ENCODE measurements around the gene SNRNP40.
A peak's percentile ranks its signal among the peaks of the same experiment; 100 is the strongest.
"Not testable (repeated sequence)": the region's sequence is repeated elsewhere in the genome, so short reads cannot be mapped to it uniquely, and the experiment has no call there.

The SNRNP40 gene

DNA sequence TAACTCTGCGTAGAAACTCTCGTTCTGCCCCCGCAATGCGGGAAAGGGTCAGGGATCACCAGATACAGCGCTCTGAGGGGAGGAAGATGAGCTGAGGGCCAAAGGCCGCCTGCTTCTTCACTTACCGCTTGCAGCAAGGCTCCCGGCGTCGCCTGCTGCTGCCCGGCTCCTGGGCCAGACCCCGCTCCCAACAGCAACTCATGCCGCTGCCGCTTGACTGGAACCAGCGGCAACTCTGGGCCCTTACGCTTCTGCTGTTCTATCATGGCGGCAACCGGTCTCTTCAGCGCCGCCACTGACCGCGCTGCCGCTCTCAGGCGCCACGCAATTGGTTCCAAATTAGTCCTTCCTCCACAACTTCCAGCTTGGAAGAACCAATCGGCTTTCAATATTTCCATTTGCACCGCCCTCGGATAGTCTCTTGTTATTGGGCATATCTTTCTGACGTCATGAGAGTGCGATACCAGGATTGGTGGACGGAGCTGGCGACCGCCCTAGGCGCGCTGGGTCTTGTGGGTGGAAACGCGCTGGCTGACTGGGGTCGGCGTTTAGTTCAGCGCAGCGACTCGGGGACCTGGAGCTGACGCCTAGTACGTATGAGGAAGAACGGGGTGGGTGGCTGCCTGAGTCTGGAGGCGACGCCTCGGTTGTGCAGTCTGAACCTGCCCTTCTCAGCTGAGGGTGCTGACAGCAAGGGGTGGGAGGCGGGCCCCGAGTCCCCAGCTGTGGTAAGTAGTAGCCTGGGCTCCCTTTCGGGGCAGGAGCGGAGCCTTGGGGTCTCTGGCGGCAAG is at the start of gene SNRNP40, which contains the start of gene ZCCHC17:
Gene SNRNP40, minus strand, starts transcription at position 303 of the 791 bp plus-strand sequence. Its CDS starts 37 bp downstream, at position 266.
Gene ZCCHC17, plus strand, starts transcription at position 547 of the 791 bp plus-strand sequence. CDS start 13,067 bp downstream, outside the sequence.
- peak; percentile 91 for DNase-seq
- peak; percentile 98 for ATAC-seq

DNA sequence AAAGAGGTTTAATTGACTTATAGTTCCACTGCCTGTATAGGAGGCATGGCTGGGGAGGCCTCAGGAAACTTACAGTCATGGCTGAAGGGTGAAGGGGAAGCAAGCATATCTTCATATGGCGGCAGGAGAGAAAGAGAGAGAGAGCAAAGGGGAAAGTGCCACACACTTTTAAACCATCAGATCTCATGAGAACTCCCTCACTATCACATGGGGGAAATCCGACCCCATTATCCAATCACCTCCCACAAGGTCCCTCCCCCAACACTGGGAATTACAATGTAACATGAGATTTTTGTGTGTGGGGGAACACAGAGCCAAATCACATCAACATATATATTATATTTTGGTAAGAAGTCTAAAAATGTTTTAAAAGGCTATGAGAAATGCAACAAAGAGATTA is 49.0 kb upstream of the SNRNP40 start:
- no peak for ATAC-seq
- DNase-seq: no peak

DNA sequence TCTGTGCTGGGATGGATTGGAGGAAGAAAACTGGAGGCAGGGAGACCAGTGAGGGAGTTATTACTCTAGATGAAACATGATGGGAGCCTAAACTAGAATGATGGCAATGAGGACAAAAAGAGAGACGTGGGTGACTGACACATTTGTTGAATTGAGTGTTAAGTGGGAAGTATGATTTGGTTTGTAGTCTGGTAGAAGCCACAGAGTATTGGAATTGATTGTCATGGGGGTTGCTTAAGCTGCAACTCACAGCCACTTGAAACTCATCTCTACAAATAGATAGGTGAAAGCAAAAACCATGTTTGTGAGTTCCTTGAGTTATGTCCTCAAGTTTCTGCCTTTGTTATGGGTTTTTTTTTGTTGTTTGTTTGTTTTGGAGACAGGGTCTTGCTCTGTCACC is 47.9 kb upstream of the SNRNP40 start:
- DNase-seq: no peak
- ATAC-seq: no peak

DNA sequence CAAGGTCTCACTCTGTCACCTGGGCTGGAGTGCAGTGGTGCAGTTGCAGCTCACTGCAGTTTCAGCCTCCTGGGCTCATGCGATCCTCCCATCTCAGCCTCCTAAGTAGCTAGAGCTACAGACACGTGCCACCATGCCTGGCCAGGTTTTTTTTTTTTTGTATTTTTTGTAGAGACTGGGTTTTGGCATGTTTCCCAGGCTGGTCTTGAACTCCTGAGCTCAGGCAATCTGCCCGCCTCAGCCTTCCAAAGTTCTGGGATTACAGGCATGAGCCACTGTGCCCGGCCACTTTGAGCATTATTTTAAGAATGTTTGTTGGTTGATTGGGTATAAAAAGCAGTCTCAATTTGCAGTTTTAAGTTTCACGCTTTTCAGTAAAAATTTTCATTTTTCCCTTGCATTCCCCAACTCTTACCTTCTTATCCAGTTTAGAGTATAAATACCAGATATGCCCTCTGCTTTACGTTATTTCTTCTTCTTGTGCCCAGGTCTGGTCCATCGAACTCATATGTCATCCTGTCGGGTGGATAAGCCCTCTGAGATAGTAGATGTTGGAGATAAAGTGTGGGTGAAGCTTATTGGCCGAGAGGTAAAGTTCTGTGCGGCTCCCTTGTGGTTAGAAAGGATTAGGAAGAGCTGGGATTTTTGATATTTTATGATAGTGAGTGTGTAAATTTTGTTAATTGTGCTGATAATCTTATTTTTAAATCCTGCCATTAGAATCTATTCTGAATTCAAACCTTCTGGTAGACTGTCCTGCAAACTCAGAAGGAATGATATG is 40.3 kb upstream of the SNRNP40 start:
- DNase-seq: no peak
- ATAC-seq: no peak

DNA sequence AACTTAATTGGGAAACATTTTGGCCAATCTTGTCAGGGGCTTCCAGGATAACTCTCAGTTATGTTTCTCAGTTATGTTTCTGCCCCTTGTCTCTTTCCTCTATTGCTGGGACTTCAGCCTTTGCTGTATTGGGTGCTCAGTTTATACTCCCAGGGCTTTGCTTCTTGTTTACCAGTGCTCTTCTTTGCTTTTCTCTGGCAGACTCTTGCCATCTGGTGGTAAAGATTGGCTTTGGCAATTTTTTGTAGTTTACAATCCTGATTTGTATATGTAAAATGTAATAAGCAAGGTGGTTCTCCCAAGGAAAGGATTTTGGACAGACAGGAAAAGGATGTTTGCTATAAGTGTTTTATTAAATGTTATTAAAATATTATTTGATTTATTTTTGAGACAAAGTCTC is 38.4 kb upstream of the SNRNP40 start:
- DNase-seq (no peak), ATAC-seq (no peak)

DNA sequence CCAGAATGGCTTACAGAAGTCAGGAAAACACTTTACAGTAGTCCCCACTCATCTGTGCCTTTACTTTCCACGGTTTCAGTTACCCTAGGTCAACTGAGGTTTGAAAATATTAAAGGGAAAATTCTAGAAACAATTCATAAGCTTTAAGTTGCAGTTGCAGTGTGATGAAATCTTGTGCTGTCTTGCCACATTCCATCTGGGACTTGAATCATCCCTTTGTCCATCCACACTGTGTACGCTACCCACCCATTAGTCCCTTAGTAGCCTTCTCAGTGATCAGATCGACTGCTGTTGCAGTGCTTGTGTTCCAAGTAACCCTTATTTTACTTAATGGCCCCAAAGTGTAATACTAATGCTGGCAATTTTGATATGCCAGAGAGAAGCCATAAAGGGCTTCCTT is 30.8 kb upstream of the SNRNP40 start:
- DNase-seq: no peak
- no peak for ATAC-seq

DNA sequence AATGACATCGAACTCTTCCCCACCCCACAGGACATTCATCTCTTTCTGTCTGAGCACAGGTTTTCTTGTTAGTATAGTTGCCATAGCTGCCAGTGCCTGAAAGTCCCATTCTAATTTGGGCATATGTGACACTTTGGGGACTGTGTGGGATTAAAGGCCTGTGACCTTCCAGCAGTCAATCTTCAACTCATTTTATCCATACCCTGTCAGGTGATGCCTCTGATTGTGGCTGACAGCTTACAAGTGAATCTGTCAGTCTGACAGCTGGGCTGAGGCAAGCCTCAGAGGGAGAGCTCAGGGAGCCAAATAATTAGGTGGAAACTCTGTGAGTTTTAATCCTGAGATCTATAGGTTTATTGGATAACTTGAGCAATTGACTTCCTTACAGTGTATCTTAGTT is 29.9 kb upstream of the SNRNP40 start:
- ATAC-seq (peak; percentile 49), DNase-seq (no peak)

DNA sequence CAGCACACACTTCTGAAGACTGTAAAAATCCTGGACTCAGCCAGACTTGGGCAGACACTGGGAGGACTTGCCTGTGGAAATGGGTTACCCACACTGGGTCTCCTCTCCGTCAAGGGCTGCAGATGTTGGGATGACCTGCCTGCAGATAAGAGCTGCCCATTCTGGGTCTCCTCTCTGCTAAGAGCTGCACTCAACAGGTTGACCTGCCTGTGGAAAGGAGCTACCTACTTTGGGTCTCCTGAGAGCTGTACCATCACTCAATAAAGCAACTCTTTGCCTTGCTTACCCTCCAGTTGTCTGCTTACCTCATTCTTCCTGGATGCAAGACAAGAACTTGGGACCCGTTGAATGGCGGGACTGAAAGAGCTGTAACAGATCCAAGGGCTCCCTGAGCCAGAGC is 28.4 kb upstream of the SNRNP40 start:
- ATAC-seq (no peak), DNase-seq (no peak)

DNA sequence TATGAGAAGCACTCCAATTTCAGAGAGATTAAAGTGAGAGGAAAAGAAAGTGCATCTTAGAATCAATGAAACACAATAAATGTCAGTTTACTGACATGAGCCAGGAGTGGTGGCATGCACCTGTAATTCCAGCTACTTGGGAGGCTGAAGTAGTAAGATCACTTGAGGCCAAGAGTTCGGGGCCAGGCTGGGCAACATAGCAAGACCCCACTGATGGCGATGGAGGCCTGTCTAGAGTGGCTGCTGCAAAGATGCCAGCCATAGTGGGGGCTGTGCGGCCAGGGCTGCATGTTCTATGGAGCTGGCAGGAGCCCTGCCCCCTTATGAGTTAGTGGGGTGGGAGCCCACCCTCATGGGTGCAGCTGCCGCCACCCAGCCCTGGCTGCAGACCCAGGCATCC is 27.5 kb upstream of the SNRNP40 start:
- DNase-seq: no peak

DNA sequence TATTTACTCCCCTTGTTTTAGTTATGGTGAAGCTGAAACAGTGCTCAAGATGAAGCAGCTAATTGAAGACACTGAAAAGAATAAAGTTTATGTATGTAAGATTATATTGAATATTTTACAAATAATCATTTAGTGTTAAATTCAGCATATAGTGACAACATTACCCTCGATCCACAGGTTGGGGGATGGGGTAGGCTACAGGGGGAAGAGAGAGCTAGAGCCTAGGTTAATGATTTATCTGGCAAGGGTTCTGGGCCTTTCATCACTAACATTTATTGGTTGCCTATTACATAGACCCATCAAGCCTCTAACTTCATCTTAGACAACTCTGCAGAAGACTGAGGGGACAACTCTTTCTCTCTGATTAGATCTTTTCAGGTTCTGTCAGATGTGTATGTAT is 21.6 kb upstream of the SNRNP40 start:
- no peak for ATAC-seq
- no peak for DNase-seq

More for the DNA sequence above, 27.5 kb upstream of the SNRNP40 start:
- ATAC-seq: no peak

DNA sequence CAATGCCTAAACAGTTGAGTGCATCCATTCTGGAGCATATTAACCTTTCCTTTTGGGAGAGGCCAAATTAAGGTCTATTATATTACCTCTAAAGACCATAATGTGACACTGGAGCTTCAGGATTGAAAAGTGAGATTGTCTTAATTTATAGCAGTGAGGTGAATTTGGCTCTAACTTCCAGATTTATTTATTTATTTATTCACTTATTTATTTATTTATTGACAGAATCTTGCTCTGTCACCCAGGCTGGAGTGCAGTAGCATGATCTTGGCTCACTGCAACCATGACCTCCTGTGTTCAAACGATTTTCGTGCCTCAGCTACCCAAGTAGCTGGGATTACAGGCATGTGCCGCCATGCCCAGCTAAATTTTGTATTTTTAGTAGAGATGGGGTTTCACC is 19.3 kb upstream of the SNRNP40 start:
- DNase-seq (no peak), ATAC-seq (no peak)

DNA sequence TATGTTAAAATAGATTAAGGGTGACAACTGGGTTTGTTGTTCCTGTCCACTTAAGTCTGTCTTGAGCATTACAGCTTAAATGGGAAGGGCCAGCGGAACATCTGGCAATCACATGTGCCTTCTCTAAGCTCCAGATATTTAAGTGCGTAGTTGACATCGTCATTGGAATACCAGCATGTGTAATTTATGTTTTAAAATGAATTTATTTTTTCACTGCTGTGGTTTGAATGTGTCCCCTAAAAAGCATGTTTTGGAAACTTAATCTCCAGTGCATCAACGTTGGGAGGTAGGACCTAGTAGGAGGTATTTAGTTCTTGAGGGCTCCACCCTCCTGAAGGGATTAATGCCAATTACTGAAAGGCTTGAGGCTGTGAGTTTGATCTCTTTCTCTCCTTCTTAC is 13.6 kb upstream of the SNRNP40 start:
- ATAC-seq (no peak), DNase-seq (no peak)

DNA sequence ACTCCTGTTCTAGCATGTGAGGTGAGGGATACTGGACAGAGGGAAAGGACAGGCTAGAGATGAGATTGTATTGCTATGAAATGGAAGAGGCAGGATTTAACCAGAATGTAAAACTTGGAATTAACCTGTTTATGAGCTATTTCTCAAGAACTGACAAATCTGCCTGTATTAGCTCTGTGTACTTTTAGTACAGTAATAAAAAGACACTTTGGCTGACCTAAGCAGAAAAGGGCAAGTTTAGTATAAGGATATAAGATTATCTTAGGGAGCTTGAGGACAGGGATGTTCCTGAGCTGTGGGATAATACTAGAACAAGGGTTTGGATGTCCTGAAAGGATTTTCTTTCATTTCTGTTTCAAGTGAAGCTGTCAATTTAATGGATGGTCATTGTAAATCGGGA is 11.4 kb upstream of the SNRNP40 start:
- ATAC-seq (no peak), DNase-seq (no peak)

DNA sequence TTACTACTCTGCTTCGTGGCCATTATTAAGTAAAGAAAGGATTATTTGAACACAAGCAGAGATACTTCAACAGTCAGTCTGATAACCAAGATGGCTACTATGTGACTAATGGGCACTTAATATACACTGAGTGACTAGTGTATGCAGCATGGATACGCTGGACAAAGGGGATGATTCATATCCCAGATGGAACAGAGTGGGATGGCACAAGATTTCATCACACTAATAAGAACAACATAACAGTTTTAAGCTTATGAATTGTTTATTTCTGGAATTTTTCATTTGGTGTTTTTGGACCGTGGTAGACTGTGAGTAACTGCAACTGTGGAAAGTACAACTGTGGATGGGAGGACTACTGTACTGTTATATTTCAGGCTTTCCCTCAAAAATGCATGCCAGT is 9.7 kb upstream of the SNRNP40 start:
- ATAC-seq: no peak
- DNase-seq: no peak

DNA sequence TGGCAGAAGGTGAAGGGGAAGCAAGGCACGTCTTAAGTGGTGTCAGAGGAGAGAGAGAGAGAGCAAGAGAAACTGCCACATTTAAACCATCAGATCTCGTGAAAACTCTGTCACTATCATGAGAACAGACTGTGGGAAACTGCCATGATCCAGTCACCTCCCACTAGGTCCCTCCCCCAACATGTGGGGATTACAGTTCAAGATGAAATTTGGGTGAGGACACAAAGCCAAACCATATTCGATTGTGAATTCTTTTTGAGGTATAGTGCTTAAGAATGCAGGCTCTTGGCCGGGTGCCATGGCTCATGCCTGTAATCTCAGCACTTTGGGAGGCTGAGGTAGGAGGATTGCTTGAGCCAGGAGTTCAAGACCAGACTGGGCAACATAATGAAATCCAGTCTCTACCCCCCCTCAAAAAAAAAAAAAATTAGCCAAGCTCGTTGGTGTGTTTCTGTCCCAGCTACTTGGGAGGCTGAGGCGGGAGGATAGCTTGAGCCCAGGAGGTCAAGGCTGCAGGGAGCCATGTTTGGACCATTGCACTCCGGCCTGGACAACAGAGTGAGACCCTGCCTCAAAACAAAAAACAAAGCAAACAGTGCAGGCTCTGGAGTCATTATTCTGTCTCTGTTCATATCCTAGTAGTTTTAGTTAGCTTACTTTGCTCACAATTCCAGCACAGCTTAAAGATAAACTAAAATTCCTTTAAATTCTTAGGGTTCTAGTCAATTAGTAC is 6.3 kb upstream of the SNRNP40 start:
- ATAC-seq (no peak), DNase-seq (no peak)

DNA sequence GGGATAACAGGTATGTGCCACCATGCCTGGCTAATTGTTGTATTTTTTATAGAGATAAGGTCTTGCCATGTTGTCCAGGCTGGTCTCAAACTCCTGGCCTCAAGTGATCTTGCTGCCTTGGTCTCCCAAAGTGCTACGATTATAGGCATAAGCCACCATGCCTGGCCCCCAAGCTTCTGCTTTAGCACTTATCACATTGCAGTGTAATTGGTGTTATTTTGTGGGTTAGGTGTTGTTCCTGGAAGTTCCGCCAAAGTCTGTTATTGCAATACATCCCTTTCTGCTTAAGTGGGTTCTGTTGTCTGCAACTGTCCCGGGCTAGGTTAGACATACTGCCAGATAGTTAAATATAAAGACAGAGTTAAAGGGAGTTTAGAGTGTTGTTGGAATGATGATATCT is 3.6 kb upstream of the SNRNP40 start:
- ATAC-seq (no peak), DNase-seq (no peak)

DNA sequence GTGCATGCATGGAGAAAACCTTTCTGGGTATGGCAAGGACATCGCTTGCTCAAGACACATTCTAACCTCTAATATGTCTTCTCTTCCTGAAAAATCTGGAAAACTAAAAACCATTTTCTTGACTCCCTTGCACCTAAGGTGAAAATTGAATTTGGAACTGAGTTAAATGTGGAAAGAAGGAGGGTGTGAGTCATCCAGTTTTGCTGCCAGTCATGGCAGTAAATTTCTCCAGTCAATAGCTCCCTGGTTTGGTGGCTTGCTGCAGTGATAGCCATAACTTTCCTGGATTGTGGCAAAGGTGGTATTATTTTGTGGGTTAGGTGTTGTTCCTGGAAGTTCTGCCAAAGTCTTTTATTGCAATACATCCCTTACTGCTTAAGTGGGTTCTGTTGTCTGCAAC is 2.8 kb upstream of the SNRNP40 start:
- no peak for ATAC-seq
- no peak for DNase-seq

DNA sequence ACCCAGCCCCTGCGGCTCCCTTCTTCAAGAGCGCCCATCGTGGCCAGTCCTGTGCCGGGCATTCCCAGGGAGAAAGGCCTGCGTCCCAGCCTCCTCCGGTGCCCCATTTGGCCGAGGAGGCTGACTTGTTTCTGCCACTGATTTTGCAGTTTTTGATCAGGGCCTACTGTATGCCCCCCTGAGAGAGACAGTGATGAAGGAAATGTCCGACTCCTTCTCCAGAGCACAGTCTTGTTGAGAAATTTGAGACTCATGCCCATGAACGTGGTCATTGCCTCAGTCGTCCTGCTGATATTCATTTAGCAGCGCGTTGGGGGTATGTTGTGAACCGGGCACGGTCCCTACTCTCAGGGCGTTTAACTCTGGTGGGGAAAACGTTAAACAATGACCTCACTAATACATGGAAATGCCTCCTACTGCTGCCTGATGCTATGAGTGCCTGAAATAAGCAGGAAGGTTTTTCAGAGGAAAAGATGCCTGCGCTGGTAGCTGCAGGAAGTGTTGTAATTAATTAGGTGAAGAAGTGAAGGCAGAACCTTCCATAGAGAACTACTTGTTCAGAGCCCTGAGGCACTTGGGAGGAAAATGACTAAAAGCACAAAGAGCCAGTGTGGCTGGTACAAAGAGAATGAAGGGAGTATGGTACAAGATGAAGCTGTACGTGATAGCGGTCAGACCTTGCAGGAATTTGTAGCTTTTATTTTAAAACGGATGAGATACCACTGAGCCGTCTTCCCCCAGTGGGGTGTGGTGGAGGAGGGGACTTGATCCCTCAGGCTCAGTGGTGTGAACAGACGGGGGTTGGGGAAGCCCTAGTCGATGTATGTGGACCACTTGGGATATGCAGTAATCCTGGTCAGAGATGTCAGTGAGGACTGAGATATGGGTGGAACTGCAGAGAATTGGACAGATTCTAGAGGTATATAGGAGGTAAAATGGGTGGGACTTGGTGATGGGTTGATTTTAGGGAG is 974 bp upstream of the SNRNP40 start:
- DNase-seq (no peak), ATAC-seq (no peak)

DNA sequence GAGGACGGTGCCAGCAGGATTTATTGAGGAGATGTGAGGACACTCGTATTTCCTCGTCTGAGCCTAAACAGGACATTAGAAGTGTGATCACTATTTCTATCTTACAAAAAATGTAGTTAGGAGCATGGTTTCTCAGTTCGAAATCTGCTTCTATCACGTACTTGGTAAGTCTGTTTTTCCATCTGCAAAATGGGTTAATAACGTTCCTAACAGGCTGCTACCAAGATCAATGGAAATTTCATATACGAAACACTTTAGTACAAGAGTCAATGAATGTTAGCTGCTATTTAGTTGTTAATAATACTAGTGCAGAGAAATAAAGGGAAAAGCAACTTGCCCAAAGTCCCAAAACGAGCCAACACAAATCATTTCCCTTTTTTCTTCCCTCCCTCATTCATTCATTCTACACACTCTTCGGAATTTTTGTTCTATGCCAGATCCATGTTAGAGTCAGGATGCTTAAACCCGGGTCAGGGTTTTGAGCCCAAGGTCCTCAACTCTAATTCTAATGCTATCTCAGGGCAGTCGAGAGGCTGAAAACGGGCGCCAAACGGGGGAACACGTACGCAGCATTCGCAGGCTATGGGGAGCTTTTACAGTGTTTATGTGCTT is 608 bp downstream of the SNRNP40 start:
- DNase-seq: no peak
- no peak for ATAC-seq

DNA sequence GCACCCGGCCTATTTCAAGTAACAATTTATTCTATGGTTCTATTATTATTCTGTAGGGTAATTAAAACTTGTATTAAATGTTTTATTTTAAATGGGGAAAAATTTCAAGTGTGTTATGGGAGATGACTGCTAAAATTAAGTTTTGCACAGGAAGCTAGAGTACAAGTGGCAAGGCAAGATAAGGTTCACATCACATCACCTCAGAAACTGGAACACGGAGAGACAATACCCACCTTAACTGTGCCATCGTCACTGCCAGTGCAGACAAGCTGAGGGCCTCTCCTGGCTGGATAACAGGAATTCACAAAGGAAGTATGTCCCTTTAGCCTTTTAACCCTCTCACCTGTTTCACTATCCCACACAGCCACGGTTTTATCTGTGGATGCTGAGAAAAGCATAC is 7.6 kb downstream of the SNRNP40 start:
- DNase-seq (no peak), ATAC-seq (no peak)

DNA sequence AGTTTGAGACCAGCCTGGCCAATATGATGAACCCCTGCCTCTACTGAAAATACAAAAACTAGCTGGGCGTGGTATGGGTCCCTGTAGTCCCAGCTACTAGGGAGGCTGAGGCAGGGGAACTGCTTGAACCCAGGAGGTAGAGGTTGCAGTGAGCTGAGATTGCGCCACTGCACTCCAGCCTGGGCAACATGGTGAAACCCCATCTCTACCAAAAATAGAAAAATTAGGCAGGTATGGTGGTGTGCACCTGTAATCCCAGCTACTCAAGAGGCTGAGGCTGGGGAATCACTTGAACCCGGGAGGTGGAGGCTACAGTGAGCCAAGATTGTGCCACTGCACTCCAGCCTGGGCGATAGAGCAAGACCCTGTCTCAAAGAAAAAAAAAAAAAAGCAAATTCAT is 8.8 kb downstream of the SNRNP40 start:
- DNase-seq, ATAC-seq: not testable (repeated sequence)

All from stimulated activated naive CD8-positive, alpha-beta T cell treated with anti-CD3 and anti-CD28 coated beads, Interleukin-15, Interleukin-2, amounts not matched to agents 100 U/mL and 50 U/mL, for 24 hours (primary cell).